Muscle of back (tissue), 11 donors: ENCODE measurements around the gene FXYD2. TPM values are rescaled to one million over a fixed set of nuclear protein-coding genes. Genes with fewer than 3 reads are reported as not detected.

Experiments used
- DNase-seq, 3 donors: peaks; one replicate each; pipeline versions ENCODE4 v3.0.0 to v3.0.0-alpha.2; 2013
- polyA plus RNA-seq, 10 donors: library from polyadenylated mRNA; unstranded; fragments of 120-200 nt; gene quantifications; one replicate each; pipeline ENCODE4 v1.2.1, GENCODE V29; 2013; ENCODE audit not compliant: insufficient read length in 10 of 10

The FXYD2 gene
- polyA plus RNA-seq, 10 donors = 0.51 to 2.5 (median 1.1) TPM

DNA sequence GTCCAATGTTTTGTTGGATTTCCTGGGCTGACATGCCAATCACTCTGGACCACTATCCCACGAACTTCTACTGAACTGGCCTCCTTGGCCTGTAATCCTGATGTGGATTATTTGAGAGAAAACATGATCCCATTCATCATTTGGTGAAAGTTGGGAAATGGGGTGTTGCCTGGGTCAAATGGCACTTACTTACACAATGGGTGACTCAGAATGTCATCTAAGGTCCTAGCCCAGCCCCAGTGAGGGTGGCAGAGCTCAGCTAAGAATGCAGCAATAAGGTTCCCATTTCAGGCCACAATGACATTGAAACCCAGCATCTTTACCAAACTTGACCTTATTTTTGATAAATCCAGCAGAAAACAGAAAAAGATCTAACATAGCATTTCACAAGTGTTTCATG lies 19.5 kb downstream of the FXYD2 start:
- DNase-seq = no peak

DNA sequence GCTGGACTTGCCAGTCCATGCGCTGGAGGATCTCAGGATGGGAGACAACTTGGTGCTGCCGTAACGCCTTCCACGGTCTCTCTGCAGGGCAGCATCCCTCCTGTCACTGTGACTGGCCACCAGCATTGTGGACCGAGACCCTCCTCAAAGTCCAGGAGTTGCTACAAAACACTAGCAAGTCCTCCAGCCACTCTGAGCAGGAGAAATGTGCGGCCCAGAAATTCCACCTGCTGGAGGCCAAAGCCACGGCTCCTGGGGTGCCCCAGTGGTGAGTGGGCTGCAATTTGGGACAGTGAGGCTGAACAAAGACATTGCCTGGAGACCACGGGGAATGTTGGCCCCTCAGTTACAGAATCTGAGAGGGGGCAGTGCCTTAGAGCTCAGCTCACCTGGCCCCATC lies 20.6 kb downstream of the FXYD2 start:
- DNase-seq = no peak

DNA sequence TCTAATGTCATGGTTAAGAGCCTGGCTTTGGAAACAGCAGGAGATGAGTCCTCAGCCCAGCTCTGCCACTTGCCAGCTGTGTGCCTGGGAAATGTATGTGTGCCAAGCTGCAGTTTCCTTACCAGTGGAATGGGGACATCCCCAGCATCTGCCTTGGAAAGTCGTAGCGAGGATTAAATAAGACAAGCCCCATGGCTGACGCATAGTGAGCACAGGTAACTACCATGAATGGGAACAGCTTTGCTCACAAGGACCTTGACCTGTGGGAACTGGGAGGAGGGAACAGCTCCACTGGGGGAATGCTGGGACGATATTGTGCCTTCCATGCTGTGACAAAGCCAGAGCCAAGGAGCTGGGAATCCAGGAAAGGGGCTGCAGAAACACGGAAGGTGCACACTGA lies 24.9 kb downstream of the FXYD2 start:
- DNase-seq = no peak

DNA sequence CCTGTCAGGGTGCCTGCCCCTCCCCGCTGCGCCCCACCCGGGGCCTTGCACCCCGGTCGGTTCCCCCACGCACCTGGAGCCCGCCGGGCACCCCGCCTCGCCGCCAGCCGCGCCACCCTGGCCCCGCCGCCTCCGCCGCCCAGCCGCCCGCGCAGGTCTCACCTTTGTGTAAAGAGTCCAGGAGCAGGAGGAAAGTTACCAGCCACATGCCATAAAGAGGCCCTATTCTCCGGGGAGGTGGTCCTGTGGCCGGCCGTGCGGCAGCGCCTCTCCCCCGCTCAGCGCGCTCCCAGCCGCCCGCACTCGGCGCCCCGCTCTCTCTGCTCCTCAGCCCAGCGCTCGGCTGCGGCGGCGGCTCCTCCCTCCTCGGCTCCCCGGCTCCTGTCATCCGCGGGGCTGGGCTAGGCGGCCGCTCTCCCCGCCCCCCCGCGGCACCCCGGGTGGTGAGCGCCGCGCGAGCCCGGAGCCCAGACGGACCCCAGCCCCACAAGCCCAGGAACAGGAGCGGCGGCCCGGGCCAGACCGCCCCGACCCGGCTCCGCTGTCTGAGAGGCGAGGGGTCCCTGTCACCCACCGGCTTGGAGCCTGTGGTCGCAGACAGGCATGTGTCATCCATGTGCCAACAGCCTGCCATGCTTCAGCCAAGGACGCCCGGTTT lies 27.5 kb downstream of the FXYD2 start, which contains the start of gene DSCAML1:
Gene DSCAML1, minus strand, starts transcription at position 345 of the 658 bp plus-strand sequence. Its CDS starts 137 bp downstream, at position 208.
- peak in 1 of 3 donors; percentile 46 for DNase-seq

DNA sequence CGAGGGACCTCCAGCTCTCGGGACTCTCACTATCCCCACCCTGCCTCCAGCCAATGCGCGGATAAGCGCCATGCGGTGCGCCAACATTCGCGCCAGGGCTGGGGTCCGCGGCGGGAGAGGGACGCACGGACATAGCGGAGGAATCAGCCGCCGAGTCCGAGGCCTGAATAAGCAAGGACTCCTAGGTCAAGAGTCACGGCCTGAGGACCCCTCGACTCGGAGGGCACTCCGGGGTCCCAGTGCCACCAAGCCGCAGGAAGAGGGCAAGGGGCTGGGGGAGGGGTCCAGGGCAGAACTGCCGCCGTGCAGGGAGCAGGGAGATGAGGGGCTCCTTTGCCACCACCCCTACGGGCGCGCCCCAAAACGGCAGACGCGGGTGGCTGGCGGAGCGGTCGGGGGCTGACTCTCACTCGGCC lies 28.1 kb downstream of the FXYD2 start:
- DNase-seq = no peak

DNA sequence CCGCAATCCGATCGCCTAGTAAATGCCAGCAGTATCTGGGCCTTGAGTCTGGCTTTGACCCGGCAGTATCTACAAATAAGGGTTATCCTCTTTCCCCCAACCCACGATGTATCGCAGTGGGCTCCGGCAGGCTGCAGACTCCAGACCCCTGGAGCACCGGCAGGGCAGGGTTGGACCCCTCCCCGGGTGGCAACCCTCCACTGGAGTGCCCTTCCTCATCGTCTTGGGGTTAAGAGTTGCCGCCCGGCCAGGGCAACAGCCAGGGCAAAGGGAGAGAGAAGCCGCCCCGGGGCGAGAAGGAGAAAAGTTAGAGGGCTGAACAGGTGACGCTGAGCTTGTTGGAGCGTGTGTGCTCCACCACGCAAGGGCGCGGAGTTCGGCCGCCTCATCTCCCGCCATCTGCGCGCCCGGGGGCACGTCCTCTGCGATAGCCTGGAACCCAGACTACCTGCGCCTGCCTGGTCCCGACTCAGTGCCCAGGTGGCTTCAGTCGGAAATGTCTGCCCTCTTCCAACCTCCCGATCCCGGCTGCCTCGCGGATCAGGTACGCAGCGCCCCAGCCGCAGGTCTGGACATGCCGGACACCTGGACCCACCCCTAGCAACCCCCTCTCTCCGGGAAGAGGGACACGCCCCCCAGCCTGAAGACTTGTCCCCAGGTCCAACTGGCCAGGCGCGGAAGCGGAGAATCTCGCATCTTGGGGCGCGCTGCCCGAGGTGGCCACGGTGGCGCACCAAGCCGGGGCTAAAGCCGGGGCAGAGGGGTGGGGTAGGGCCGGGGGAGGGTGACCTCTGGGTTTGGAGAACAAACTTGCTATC lies 28.7 kb downstream of the FXYD2 start:
- no peak for DNase-seq

DNA sequence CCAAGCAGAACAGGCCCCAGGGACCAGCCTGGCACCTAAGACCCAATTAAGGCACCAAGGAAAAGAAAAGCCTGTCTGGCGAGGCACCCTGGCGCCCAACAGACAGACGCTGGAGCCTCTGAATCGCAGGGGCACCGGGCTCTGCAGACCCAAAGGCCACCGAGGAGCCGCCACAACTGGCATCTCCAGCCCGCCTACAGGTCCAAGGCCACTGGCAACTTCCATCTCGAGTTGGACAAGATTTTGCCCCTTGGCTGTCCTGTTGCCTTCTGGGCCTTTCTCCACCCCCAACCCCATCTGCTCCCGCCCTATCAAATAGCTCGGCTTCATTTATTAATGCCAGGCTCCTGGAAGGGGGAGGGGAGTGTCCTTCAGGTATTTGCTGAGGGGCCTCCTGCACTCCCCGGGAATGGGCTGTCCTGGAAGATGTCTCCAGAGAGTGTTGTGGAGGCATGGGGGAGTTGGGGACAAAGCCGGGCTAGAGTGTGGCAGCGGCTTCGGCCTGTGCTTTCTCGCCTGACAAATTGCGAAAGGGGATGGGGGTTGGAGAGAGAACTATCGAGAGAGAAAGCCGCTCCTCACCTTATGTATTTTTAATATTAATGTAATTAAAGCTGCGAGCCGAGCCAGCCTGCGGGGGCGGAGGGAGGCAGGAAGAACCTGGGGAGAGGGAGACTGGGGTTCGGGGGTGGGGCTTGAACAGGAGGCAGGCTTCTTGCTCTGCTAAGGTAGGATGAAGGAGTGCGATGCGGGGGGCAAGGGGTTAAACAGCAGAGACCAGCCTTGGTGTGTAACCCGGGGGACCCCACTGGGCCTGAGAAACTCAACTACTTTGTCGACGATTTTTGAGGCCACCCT lies 29.5 kb downstream of the FXYD2 start:
- no peak for DNase-seq

DNA sequence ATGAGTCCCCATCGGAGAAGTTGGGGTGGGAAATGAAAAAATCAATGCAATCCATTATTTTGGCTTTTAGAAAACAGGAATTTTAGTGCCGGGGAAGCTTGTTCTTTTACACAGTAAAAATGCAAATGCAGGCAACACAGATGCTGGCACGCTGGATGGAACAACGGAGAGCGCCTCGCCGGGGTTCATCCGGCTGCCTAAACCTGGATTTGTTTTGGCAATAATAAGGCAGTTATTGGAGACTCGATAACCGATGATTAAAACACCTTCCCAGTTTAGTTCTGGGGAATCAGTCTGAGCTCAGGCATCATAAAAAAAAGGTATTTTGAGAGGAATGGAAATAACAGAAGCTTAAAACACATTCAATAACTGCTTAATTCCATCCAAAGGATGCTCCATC lies 30.4 kb downstream of the FXYD2 start:
- no peak for DNase-seq

DNA sequence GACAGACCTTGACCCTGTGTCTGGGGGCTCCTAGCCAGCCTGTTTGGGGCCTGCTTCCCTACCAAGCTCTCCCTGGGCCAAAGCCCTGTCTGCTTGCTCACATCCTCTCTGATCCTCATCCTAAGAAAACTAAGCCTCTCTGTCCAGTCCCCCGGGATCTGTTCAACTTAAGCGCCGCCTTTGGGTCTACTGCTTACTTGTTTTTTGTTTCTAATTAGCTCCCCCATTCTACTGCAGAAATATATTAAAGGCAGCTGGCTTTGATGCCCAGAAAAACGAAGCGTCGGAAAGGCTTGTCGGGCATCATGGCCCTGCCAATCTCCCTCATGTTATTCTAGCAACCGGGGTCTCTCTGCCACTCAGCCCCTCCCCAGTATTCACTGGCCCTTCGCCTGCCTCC lies 31.0 kb downstream of the FXYD2 start:
- no peak for DNase-seq

DNA sequence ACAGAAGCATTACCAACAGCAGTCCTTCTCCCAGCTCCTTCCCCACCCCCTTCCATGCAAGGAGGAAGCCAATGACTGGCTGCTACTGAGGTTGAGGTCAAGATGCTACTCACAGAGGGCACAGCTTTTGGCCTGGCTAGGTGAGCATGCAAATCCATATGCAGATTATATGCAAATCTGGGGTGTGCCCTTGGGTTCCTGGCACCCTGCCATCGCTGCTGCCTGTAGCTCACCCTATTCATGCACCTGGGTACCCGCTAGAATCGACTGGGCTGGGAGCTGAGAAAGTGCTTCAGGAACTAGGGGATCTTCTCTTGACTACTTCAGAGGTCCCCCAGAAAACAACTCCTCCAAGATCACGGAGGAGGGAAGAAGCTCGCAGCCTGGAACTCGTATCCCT lies 31.6 kb downstream of the FXYD2 start:
- DNase-seq = no peak

DNA sequence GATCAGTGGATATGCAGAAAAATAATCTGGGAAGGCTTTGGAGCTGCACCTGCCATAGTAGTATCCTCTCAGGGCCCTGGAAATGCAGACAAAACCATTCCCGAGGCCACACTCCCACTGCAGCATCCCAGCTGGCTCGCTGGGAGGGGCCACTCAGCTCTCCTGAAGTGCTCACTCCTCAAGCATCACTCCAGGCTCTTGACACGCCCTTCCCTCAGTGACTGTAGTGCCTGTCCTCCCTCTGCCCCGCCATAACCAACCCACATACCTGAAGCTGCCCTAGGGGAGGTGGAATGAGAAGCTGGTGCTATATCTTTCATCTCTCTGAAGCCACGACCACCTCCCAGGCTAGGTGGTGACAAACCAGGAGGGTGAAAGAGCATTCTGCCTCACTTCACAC lies 32.3 kb downstream of the FXYD2 start:
- no peak for DNase-seq

DNA sequence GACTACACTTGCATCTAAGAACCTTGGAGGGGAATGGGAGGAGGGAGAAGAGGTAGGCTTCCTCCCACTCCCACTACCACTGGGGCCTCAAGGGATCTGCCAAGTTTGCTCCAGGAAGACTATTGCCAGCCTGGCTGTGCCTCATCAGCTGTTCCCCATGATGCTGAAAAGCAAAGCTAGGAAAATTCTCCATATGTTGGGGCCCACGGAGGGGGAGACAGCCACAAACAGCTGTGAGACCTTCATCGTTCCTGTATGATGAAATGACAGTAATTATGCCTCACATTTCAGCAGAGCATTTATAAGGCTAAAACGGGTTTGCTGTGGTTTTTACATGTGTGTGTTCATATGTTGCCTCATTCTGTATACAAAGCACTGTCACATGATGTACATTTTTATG lies 34.3 kb downstream of the FXYD2 start:
- DNase-seq = no peak

DNA sequence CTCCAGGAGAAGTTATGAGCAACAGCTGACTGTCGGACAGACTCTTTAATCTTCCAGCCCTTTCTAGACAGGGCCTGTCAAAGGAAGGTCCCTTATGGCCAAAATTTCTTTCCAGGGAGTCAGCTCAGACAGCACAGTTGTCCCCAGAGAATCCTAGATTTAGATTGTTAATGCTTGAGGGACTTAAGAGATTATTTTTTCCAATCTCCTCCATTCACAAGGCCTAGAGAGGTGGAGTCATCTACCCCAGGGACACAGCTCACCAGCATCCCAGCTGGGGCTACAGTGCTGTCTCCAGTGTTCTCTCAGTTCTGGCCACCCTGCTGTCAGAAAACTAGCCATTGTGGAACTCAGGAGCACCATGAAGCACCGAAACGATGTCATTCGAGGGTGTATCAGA lies 35.3 kb downstream of the FXYD2 start:
- DNase-seq = no peak

DNA sequence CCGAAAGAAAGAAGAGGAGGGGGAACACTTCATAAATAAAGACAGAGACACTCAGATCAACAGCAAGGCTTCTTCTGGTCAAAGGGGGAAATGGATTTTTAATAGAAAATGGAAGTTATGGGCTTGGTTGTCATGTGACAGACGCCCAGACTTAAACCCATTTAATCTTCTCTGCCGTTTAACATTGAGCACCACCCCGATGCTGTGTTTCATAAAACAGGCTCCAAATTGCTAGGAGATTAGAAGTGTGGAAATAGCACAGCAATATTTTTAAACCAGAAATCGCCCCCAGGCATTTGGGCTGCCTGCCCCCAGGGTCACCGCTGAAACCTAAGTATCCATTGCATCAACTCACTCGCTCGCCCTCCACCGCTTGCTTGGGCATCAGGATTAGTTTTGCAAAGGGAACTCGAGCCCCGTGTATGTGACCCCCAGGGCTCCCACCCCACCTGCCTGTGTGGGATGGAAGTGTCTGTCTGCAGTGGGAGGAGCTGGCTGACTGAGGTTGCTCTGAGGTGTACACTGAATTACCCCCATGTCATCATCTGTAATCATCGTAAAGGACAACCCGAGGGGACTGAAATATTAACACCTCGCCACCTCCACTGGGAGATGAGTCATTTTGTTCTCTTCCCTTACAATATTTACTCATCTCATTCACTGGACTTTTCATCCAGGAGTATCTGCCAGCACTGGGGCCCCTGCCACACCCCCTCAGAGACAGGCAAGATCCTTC lies 38.2 kb downstream of the FXYD2 start:
- no peak for DNase-seq

DNA sequence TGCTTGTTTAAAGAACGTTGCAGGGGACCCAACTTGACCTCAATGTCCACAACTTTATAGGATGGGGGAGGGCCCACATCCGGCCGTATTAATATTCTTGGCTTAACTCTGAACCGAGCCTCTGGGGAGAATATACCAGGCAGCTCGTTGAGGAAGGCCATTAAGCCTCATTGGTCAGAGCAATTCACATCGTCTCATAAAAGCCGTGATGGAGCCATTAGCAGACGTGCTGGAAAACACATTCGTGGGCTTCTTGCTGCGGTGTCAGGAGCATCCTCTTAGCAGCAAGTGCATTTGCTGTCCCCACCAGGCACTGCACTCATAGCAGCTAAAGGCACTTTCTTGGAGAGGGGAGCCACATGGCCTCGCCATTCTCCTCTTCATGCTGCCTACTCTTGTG lies 42.4 kb downstream of the FXYD2 start:
- no peak for DNase-seq

DNA sequence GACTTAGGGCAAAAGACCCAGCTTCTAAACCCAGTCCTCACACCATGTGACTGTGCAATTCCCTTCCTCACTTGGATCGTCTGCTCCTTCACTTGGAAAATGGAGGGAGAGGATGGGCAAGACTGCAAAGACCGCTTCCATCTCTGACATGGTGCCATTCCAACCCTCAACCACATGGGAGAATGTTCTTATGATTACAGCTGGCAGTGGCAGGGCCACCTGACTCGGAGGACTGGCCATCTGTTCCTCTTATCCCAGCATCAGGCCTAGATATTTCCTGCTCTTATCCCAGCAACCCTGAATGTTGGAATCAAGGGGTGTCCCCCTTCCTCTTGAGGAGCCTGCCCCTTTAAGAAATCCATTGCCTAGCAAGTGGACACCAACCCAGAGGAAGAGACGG lies 42.9 kb downstream of the FXYD2 start:
- DNase-seq = no peak

DNA sequence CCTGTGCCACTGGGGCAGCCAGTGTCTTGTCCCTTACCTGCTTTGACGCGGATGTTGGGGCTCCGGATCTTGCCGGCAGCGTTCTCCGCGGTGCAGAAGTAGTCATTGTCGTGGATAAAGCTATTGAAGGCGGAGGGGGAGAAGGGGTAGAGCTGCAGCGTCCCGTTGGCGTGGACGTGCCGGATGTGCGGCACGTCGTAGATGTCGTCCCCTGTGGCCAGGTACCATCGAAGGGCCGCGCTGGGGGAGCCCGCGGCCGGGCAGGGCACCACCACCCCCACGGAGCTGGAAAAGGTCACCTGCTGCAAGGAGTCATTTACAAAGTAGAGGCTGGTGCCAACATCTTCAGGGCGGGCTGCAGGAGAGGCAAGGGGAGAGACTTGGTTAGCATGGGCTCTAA lies 44.1 kb downstream of the FXYD2 start:
- DNase-seq = no peak

DNA sequence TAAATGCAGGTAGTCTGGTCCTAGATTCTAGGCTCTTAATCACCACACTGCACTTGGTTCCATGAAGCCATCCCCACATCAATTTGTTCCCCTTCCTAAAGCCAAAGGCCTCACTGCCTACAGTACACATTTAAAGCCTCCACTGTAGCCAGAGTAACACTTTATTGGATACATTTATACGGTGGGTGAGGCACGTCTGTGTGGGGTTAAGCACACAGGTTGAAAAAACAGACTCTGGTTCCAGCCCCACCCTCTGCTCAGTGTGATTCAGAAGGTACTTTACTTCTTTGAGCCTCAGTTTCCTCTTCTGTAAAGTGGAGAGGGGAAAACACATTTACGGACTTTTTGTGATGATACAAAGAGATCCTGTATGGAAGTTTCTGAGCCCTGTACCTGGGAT lies 50.0 kb downstream of the FXYD2 start:
- no peak for DNase-seq

DNA sequence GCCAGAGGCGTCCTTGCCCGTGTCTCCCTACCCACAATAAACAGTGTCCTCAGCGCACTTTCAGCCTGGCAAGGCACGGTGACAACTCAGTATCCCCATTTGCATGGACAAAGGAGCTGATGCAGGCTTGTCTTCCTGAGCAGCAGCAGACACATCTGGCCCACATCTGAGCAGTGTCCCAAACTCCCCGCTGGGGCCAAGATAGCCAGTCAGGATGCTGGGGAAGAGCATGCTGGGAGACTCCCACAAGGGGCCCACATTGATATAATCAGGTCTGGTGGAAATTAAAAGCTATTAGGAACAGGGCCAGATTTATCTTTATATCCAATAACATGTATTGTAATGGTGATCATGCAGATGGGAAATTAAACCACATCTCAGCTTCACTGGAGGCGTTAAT lies 52.2 kb downstream of the FXYD2 start:
- no peak for DNase-seq

DNA sequence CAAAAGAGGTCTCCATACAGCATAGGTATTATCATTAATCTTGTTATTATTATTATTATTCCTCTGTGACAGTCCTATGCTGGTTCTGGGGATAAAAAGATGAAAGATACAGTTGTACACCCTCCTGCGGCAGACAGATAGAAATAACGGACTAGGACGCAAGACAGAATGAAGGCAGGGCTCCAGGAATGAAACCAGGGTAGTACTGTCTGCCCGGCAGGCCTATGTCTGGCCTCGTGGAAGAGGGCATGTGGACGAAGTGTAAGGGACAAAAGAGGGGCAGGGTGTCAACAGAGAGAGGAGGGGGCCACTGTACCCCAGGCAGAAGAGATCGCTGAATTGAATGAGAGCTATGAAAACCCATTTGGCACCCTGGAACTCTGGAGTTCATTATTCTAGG lies 52.7 kb downstream of the FXYD2 start:
- DNase-seq = no peak

DNA sequence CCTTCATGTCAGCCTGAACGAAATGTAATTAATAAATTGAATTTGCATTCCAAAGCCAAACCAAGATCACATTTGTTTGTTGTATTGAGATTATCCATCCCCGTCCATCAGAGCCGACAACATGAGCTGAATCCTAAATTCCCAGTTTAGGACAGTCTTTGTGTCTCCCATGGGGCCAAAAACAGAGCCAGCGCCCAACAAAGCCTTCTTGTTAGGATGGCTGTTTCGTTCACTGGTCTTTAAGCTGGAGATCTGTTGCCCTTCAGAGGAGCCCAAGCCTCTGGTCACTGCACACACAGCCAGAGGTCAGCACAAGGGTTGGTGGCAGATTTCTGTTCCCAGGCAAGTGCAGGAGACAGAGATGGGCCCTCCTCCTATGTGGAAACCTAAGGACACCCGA lies 53.3 kb downstream of the FXYD2 start:
- DNase-seq = no peak

DNA sequence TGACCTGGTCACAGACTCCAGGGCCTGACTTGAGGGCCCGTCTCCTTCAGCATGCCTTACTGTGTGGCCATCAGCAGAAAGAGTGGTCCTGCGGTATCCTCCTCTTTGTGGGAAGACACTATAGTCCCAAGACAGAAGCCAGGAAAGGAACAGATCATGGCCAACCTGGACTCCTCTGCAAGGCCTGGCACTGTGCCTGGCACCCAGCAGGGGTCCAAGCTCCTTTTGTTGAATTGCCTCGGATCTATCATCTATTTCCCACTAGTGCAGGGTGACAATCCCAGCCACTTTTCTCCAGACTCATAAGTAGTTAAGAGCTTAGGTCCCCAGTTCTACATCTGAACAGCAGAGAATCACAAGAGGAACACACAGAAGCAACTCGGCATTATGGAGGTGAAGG lies 54.5 kb downstream of the FXYD2 start:
- DNase-seq = no peak
